Epithelial cell of esophagus (primary cell): ENCODE measurements around the gene RNF220.

Source experiments
- DNase-seq: peaks from one replicate; pipeline ENCODE4 v3.0.0; 2010; ENCODE audit warnings: low read depth
- H3K4me3 ChIP-seq: 2 replicates; pipeline ENCODE4 v1.5.1; 2011; ENCODE audit warnings: mild to moderate bottlenecking, low read length, control low read depth
- CTCF ChIP-seq: IDR thresholded peaks from 2 replicates; pipeline ENCODE4 v1.5.1; 2011; ENCODE audit warnings: low read depth, mild to moderate bottlenecking, low read length, control low read depth, inconsistent platforms; ENCODE audit not compliant: insufficient read depth; ENCODE audit errors: missing control alignments

RNF220 gene

GRCh38 chr1:44565259-44565750 is 160.2 kb downstream of the RNF220 start:
- H3K4me3 ChIP-seq: no peak overlapping the region
- no peak for TF ChIP-seq CTCF
- no peak for DNase-seq

- DNase-seq: no peak
- no peak for TF ChIP-seq CTCF
- H3K4me3 ChIP-seq: no peak overlapping the region
These were observed 160.8 kb downstream of the RNF220 start for GRCh38 chr1:44565833-44566232.

- no peak for DNase-seq
- H3K4me3 ChIP-seq: no peak overlapping the region
- TF ChIP-seq CTCF: no peak
These were observed 161.4 kb downstream of the RNF220 start for GRCh38 chr1:44566281-44567046.

- DNase-seq: peak; percentile 56
- no peak for TF ChIP-seq CTCF
- no peak overlapping the region for H3K4me3 ChIP-seq
These were observed 163.3 kb downstream of the RNF220 start for GRCh38 chr1:44568128-44568900.

GRCh38 chr1:44569491-44569890 is 164.4 kb downstream of the RNF220 start:
- DNase-seq: no peak
- TF ChIP-seq CTCF: no peak
- H3K4me3 ChIP-seq: no peak overlapping the region

GRCh38 chr1:44571712-44572571 is 166.9 kb downstream of the RNF220 start:
- peak; percentile 58 for TF ChIP-seq CTCF
- peak; percentile 34 for DNase-seq
- H3K4me3 ChIP-seq: no peak overlapping the region
